ENCODE measurements around the gene CPT1A.

- no peak for TF ChIP-seq CTCF (IDR thresholded peaks at IDR 0.05)
- TF ChIP-seq POLR2A (IDR thresholded peaks at IDR 0.05) = no peak
- TF ChIP-seq POLR2AphosphoS5 (IDR thresholded peaks at IDR 0.05) = no peak
Measured at GRCh38 chr11:68816251-68816776, 25.4 kb downstream of the CPT1A start.

Data from prostate gland (tissue), 2 donors.